ENCODE measurements around the gene ZNF687. TPM values are rescaled to one million over a fixed set of nuclear protein-coding genes. Genes with fewer than 3 reads are reported as not detected.
A peak's percentile ranks its signal among the peaks of the same experiment; 100 is the strongest.

ZNF687 gene
- total and polyA plus RNA-seq, 9 donors = 6.4 to 37.2 (median 24.6) TPM

- Histone ChIP-seq H3K36me3 (no peaks in the 10 kb centered on the region), H3K27me3 (no peaks in the 10 kb centered on the region), H3K4me3 (peak within 1 kb of the TSS; percentile 94), H3K4me1 (ENCODE audit: insufficient read depth) (peaks cover 3% of the 10 kb centered on the region), H3K9me3 (no peaks in the 10 kb centered on the region), H3K27ac (peak within 1 kb of the TSS; percentile 31 to 89)
- TF ChIP-seq POLR2A (IDR thresholded peaks at IDR 0.05) (peak; percentile 38), EP300 (IDR thresholded peaks at IDR 0.05) (no peak)
- DNase-seq = peak; percentile 87 to 93 (median 88)
- intact Hi-C loops (cut with DNase I) = loop anchor here in 1 of 4 donors (10.0 kb wide), 1 partner anchor 133 kb away; the partner anchor contains the start of genes PIP5K1A and VPS72
- WGBS, 3 donors = 0% methylated on average over 40 of the region's 40 CpGs
Observed at GRCh38 chr1:151327223-151327902, 45.3 kb downstream of the ZNF687 start, which contains the start of gene PI4KB. PI4KB (minus strand) TSS chr1:151327416; CDS start chr1:151316481, 10,935 bp downstream.

DNA sequence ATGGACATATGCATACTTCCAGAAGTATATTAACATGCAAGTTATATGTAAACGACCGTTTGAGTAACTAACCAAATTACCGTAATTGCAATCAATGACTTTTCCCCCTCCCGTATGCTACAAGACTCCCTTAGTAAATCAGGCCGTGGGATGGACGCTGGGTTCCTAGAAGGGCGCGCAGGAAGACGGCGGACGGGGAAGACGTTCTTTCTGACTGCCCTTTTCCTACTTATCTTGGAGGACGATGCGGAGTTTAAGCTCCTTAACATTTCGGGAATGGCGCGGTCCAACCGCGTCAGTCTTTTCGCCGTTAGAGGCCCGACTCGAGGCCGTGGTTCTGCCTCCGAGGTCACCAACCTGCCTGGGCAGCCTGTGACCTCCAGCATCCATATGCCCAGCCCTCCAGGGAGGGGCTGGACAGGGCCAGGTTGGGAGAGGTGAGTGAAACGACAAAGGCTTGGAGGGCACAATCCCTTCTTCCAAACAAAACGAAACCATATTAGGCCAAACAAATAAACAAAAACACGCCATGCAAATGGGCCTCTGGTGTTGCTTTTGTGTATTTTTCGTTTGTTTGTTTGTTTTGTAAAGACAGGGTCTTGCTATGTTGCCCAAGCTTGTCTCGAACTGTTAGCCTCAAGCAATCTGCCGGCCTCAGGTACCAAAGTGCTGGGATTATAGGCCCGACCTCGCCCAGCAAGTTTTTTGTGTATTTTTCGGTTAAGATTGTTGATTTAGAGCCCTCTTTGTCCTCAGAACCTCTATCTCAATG lies 46.0 kb downstream of the ZNF687 start:
- TF ChIP-seq EP300 (IDR thresholded peaks at IDR 0.05) = no peak
- no peak for TF ChIP-seq POLR2A (IDR thresholded peaks at IDR 0.05)
- no peak for TF ChIP-seq CTCF (IDR thresholded peaks at IDR 0.05)
- 15 to 20% (median 15%) methylated on average over 34 of the region's 34 CpGs for WGBS, 3 donors
- DNase-seq = peak in 4 of 5 donors; percentile 24 to 48 (median 41)
- Histone ChIP-seq H3K27me3 (no peaks in the 10 kb centered on the region), H3K4me1 (ENCODE audit: insufficient read depth) (peaks cover 3% of the 10 kb centered on the region), H3K9me3 (no peaks in the 10 kb centered on the region), H3K27ac (peak overlapping the region; percentile 1 to 38), H3K4me3 (peak overlapping the region; percentile 94), H3K36me3 (no peaks in the 10 kb centered on the region)
- intact Hi-C loops (cut with DNase I) = loop anchor here in 1 of 4 donors (10.0 kb wide), 1 partner anchor 133 kb away; the partner anchor contains the start of genes PIP5K1A and VPS72

GRCh38 chr1:151334822-151335221 lies 52.7 kb downstream of the ZNF687 start:
- Histone ChIP-seq H3K4me1 (ENCODE audit: insufficient read depth) (no peaks in the 10 kb centered on the region), H3K27ac (no peak overlapping the region), H3K9me3 (no peaks in the 10 kb centered on the region), H3K27me3 (no peaks in the 10 kb centered on the region), H3K36me3 (no peaks in the 10 kb centered on the region), H3K4me3 (no peak overlapping the region)
- intact Hi-C loops (cut with DNase I) = no loop called here
- TF ChIP-seq POLR2A (IDR thresholded peaks at IDR 0.05) (no peak), CTCF (IDR thresholded peaks at IDR 0.05) (no peak), EP300 (IDR thresholded peaks at IDR 0.05) (no peak)
- DNase-seq = no peak
- 63 to 80% (median 72%) methylated on average over 5 of the region's 5 CpGs for WGBS, 3 donors

DNA sequence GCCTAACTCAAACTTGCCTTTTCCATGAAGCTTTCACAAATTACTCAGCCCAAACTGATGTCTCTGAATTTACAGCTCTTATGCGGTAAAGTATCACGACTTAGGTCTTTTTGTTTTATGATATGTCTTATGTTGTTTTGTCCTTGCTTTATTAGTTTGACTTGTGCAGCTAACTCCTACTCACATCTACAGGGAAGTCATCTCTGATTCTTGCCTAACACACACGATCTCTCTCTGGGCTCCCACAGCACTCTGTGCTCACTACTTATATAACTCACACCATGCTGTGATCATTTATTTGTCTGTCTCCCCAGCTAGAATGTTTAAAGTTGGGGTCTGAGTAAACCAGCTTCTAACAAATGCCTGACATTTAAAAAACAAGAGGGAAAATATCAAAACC lies 54.5 kb downstream of the ZNF687 start:
- no peak overlapping the region for H3K4me3 ChIP-seq
- no peaks in the 10 kb centered on the region for H3K27me3 ChIP-seq
- H3K9me3 ChIP-seq = no peaks in the 10 kb centered on the region
- no peaks in the 10 kb centered on the region for H3K36me3 ChIP-seq
- DNase-seq = no peak
- H3K27ac ChIP-seq = no peak overlapping the region
- no peaks in the 10 kb centered on the region for H3K4me1 ChIP-seq (ENCODE audit: insufficient read depth)
- intact Hi-C loops (cut with DNase I) = no loop called here
- WGBS, 3 donors = 50 to 74% (median 70%) methylated on average over 3 of the region's 3 CpGs
- no peak for TF ChIP-seq POLR2A (IDR thresholded peaks at IDR 0.05)
- TF ChIP-seq EP300 (IDR thresholded peaks at IDR 0.05) = no peak
- no peak for TF ChIP-seq CTCF (IDR thresholded peaks at IDR 0.05)
